ENCODE measurements around the gene XIRP2.
"Not testable (repeated sequence)": the region's sequence is repeated elsewhere in the genome, so short reads cannot be mapped to it uniquely, and the experiment has no call there.

Gene XIRP2

DNA sequence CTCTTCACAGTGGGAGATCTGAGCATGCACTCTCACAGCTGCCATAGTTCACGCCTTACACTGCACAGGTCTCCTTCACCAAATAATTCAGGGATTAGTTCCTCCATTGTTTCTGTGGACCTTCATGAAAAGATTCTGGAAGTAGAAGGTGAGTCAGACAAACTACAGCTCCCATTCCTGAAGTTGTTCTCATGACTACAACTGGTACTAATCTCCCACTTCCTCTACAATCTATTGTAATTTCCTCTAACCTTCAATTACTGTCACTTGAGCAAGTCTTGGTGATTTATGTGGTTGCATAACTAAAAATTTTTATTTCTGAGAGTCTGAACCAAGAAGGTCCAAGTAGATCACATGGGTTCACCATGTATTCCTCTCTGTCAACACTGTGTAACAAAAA lies 128.7 kb downstream of the XIRP2 start:
- TF ChIP-seq, protein P1, sequence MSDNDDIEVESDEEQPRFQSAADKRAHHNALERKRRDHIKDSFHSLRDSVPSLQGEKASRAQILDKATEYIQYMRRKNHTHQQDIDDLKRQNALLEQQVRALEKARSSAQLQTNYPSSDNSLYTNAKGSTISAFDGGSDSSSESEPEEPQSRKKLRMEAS (IDR thresholded peaks at IDR 0.05; ENCODE audit: low read depth, low read length) = no peak
- TF ChIP-seq POLR2A (IDR thresholded peaks at IDR 0.05; ENCODE audit: extremely low read depth, insufficient read length) (no peak), MYC (IDR thresholded peaks at IDR 0.05; ENCODE audit: low read depth, low read length) (no peak)
- TF ChIP-seq, protein P2, sequence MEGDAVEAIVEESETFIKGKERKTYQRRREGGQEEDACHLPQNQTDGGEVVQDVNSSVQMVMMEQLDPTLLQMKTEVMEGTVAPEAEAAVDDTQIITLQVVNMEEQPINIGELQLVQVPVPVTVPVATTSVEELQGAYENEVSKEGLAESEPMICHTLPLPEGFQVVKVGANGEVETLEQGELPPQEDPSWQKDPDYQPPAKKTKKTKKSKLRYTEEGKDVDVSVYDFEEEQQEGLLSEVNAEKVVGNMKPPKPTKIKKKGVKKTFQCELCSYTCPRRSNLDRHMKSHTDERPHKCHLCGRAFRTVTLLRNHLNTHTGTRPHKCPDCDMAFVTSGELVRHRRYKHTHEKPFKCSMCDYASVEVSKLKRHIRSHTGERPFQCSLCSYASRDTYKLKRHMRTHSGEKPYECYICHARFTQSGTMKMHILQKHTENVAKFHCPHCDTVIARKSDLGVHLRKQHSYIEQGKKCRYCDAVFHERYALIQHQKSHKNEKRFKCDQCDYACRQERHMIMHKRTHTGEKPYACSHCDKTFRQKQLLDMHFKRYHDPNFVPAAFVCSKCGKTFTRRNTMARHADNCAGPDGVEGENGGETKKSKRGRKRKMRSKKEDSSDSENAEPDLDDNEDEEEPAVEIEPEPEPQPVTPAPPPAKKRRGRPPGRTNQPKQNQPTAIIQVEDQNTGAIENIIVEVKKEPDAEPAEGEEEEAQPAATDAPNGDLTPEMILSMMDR (IDR thresholded peaks at IDR 0.05; ENCODE audit: low read depth, low read length) = no peak
- no peak for DNase-seq (ENCODE audit: low read depth)
- H3K4me3 ChIP-seq (ENCODE audit: low read depth, low read length) = no peak overlapping the region

DNA sequence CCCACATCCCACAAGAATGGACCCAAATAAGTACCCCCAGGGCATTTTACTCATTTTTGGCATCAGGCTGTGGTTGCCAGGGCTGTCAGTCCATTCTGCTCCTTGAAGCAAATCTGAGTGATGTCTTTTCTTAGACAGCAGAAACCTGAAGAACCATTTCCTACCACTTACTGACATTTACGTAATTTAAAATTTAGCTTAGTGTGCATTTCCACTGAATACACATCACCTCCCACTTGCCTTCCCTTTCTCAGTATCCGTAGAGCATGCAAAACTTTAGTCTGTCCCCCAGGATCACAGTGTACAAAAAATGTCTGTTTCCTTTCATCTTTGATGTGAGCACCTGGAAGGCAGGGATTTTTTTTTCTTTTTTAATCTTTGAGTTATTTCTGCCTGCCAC lies 130.3 kb downstream of the XIRP2 start:
- TF ChIP-seq MYC (IDR thresholded peaks at IDR 0.05; ENCODE audit: low read depth, low read length) (no peak), POLR2A (IDR thresholded peaks at IDR 0.05; ENCODE audit: extremely low read depth, insufficient read length) (no peak)
- TF ChIP-seq, protein P1 (IDR thresholded peaks at IDR 0.05; ENCODE audit: low read depth, low read length) = no peak
- TF ChIP-seq, protein P2 (IDR thresholded peaks at IDR 0.05; ENCODE audit: low read depth, low read length) = no peak
- no peak for DNase-seq (ENCODE audit: low read depth)
- H3K4me3 ChIP-seq (ENCODE audit: low read depth, low read length) = no peak overlapping the region

DNA sequence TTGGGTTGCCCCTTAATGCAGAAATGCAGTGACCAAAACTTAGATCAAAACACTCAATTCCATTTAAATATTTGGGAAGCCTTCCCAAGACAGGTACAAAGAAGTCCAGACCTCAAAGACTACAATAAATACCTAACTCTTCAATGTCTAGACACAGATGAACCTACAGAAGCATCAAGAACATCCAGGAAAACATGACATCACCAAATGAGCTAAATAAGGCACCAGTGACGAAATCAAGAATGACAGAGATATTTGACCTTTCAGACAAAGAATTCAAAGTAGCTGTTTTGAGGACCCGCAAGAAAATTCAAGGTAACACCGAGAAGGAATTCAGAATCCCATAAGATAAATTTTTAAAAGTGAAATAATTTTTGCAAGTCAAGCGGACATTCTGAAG lies 140.2 kb downstream of the XIRP2 start:
- TF ChIP-seq POLR2A (IDR thresholded peaks at IDR 0.05; ENCODE audit: extremely low read depth, insufficient read length) = no peak
- no peak overlapping the region for H3K4me3 ChIP-seq (ENCODE audit: low read depth, low read length)
- no peak for DNase-seq (ENCODE audit: low read depth)

DNA sequence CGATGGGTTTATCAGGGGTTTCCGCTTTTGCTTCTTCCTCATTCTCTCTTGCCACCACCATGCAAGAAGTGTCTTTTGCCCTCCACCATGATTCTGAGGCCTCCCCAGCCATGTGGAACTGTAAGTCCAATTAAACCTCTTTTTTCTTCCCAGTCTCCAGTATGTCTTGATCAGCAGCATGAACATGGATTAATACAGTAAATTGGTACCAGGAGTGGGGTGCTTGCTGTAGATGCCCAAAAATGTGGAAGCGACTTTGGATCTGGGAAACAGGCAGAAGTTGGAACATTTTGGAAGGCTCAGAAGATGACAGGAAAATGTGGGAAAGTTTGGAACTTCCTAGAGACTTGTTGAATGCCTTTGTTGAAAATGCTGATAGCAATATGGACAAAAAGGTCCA lies 146.7 kb downstream of the XIRP2 start:
- not testable (repeated sequence) for H3K4me3 ChIP-seq (ENCODE audit: low read depth, low read length); DNase-seq (ENCODE audit: low read depth)

DNA sequence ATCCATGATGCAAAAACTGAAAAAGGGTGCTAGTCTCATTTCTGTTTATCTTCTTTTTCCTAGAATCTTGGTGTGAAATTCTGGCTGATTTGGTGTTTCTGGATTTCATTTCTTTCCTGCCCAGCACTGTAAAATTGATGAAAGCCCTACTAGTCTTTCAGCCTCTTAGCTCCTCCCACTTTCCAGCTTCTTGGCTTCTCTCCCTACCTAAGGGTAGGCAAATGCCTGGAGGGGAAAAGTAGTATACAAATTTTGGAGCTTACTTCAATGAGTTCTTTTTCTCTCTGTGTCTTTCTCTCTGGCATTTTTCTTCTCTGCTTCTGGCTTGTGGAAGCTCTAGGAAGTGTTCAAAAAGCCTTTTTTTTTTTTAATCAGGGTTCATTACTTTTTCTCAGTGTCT lies 160.5 kb downstream of the XIRP2 start:
- H3K4me3 ChIP-seq (ENCODE audit: low read depth, low read length) = no peak overlapping the region
- DNase-seq (ENCODE audit: low read depth) = no peak
- TF ChIP-seq, protein P1 (IDR thresholded peaks at IDR 0.05; ENCODE audit: low read depth, low read length) = no peak
- TF ChIP-seq, protein P2 (IDR thresholded peaks at IDR 0.05; ENCODE audit: low read depth, low read length) = no peak
- no peak for TF ChIP-seq POLR2A (IDR thresholded peaks at IDR 0.05; ENCODE audit: extremely low read depth, insufficient read length)
- TF ChIP-seq MYC (IDR thresholded peaks at IDR 0.05; ENCODE audit: low read depth, low read length) = no peak

DNA sequence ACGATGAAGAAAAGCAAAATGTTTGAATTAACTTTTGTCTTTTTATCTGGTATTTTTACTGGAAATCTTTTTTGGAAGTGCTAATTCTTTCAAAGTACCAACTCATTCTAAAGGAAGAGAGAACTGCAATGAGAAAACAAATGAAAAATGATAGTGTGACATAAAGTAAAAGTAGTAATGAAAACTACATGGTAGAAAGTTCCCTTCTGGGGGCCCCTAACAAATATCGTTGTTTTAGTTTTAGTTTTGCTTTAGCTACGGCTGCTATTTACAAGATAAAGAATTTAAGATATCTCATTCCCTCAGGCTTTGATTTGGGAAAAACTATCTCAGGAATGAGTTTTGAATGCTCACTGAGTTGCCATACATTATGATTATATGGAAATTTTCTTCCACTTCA lies 161.4 kb downstream of the XIRP2 start:
- TF ChIP-seq, protein P2 (IDR thresholded peaks at IDR 0.05; ENCODE audit: low read depth, low read length) = no peak
- TF ChIP-seq, protein P1 (IDR thresholded peaks at IDR 0.05; ENCODE audit: low read depth, low read length) = no peak
- TF ChIP-seq MYC (IDR thresholded peaks at IDR 0.05; ENCODE audit: low read depth, low read length) = no peak
- TF ChIP-seq POLR2A (IDR thresholded peaks at IDR 0.05; ENCODE audit: extremely low read depth, insufficient read length) = no peak

DNA sequence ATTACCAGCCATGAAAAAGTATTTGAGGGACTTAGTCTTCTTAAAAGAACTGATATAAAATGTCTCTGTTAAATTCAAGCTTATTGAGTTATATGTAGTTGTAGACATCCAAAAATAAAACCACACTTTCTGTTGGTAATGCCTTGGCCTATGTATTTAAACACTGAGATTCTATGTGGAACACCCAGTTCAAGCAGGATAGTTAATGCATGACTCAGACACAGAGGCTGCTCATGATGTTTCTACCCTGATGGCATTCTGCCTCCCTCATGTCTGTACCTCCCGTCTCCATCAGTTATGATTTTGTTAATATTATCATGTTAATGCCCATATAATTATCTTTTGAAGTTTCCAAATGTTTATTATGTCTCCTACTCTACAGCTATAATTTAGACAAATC lies 164.5 kb downstream of the XIRP2 start:
- TF ChIP-seq, protein P1 (IDR thresholded peaks at IDR 0.05; ENCODE audit: low read depth, low read length) = no peak
- TF ChIP-seq, protein P2 (IDR thresholded peaks at IDR 0.05; ENCODE audit: low read depth, low read length) = no peak
- TF ChIP-seq MYC (IDR thresholded peaks at IDR 0.05; ENCODE audit: low read depth, low read length) = no peak
- TF ChIP-seq POLR2A (IDR thresholded peaks at IDR 0.05; ENCODE audit: extremely low read depth, insufficient read length) = no peak
- H3K4me3 ChIP-seq (ENCODE audit: low read depth, low read length) = no peak overlapping the region
- no peak for DNase-seq (ENCODE audit: low read depth)

More for the DNA sequence above, 161.4 kb downstream of the XIRP2 start:
- DNase-seq (ENCODE audit: low read depth) = no peak
- H3K4me3 ChIP-seq (ENCODE audit: low read depth, low read length) = no peak overlapping the region
